Measurements from ENCODE around the gene ZNF180. TPM values are rescaled to one million over a fixed set of nuclear protein-coding genes. Genes with fewer than 3 reads are reported as not detected.

ZNF180 gene
- total RNA-seq, 4 donors from 2014 or later: 6.4 to 59.7 (median 8.4) TPM

DNA sequence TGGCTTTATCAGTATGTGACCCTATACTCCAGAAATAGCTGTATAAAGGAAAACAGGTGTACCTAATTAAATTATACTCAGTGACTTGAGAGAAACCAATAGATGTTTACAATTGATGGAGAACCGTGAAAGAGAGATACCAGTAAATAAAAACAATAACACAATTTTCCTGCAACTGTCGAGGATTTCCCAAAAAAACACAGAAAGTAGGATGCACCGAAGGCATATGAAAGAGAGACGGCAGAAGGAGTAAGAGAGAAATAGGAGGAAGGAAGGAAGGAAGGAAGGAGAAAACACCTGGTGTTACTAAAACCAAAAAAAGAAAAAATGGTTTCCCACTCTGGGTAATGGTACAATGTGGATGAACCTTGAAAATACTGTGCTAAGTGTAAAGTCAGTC lies 45.2 kb downstream of the ZNF180 start:
- Histone ChIP-seq H3K27me3 (no peaks in the 10 kb centered on the region), H3K27ac (no peak overlapping the region), H3K4me1 (no peaks in the 10 kb centered on the region), H3K9me3 (peaks cover 18 to 31% of the 10 kb centered on the region in 2 donors), H3K36me3 (no peaks in the 10 kb centered on the region), H3K4me3 (no peak overlapping the region)
- intact Hi-C loops (cut with DNase I; ENCODE audit: low total_unique reads): no loop called here
- DNase-seq: no peak
- TF ChIP-seq POLR2AphosphoS5 (IDR thresholded peaks at IDR 0.05): no peak
- no peak for TF ChIP-seq EP300 (IDR thresholded peaks at IDR 0.05; ENCODE audit: low read depth)
- TF ChIP-seq, protein P1, sequence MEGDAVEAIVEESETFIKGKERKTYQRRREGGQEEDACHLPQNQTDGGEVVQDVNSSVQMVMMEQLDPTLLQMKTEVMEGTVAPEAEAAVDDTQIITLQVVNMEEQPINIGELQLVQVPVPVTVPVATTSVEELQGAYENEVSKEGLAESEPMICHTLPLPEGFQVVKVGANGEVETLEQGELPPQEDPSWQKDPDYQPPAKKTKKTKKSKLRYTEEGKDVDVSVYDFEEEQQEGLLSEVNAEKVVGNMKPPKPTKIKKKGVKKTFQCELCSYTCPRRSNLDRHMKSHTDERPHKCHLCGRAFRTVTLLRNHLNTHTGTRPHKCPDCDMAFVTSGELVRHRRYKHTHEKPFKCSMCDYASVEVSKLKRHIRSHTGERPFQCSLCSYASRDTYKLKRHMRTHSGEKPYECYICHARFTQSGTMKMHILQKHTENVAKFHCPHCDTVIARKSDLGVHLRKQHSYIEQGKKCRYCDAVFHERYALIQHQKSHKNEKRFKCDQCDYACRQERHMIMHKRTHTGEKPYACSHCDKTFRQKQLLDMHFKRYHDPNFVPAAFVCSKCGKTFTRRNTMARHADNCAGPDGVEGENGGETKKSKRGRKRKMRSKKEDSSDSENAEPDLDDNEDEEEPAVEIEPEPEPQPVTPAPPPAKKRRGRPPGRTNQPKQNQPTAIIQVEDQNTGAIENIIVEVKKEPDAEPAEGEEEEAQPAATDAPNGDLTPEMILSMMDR (IDR thresholded peaks at IDR 0.05): no peak
- TF ChIP-seq POLR2A (IDR thresholded peaks at IDR 0.05): no peak
- in situ Hi-C loops (cut with MboI; ENCODE audit: low pct_ligation_motif_present in 1 of 4, low pct_unique_long_range_greater_than_20kb in 1 of 4, low sequenced_read_pairs in 3 of 4): no loop called here
- 63 to 80% methylated on average over 1 to 4 of the region's 4 CpGs for WGBS, 2 donors (ENCODE audit: low coverage in 1 of 2)

DNA sequence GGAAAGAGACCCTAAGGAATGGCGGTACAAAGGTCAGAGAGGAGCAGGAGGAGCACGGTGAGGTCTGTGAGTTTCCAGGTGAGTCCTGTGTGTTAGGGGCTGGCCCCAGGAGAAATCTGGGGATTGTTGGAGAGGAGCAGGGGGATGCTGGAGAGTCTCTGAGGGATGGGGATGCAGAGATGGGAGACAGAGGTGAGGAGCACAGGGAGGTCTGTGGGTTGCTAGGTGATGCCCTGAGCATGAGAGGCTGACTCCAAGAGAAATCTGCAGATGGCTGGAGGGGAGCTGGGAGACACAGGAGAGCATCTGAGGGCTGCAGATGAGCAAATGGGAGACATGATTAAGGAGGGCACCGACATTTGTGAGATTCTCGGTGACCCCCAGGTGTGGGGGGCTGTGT lies 48.0 kb downstream of the ZNF180 start:
- in situ Hi-C loops (cut with MboI; ENCODE audit: low pct_ligation_motif_present in 1 of 4, low pct_unique_long_range_greater_than_20kb in 1 of 4, low sequenced_read_pairs in 3 of 4): no loop called here
- H3K9me3 ChIP-seq: peaks cover 27 to 33% of the 10 kb centered on the region in 2 donors
- peaks cover 0 to 6% (median 2%) of the 10 kb centered on the region in 4 donors for H3K4me1 ChIP-seq
- 91 to 100% methylated on average over 2 to 4 of the region's 4 CpGs for WGBS, 2 donors (ENCODE audit: low coverage in 1 of 2)
- intact Hi-C loops (cut with DNase I; ENCODE audit: low total_unique reads): no loop called here
- no peaks in the 10 kb centered on the region for H3K27me3 ChIP-seq
- no peak for DNase-seq
- H3K27ac ChIP-seq: no peak overlapping the region
- H3K36me3 ChIP-seq: no peaks in the 10 kb centered on the region
- TF ChIP-seq POLR2A (IDR thresholded peaks at IDR 0.05) (no peak), POLR2AphosphoS5 (IDR thresholded peaks at IDR 0.05) (no peak), EP300 (IDR thresholded peaks at IDR 0.05; ENCODE audit: low read depth) (no peak)
- TF ChIP-seq, protein P1 (IDR thresholded peaks at IDR 0.05): no peak
- H3K4me3 ChIP-seq: no peak overlapping the region

DNA sequence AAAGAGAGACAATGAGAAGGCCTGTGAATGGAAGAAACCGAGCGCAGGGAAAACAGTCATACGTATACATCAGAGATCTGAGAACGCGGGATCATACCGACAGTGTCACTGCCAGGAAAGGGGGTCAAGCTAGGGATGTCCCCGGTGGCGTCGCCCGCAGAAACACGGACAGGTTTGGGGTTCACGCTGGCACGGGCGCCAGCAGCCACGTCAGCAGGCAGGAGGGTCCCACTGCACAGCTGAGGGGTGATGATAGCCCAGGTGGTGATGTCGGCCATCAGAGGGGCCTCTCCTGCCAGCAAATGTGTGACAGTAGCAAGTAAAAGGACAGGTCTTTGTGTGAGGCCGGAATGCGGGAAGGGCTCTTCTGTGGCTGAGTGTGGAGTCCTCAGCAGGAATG lies 48.6 kb downstream of the ZNF180 start:
- no peak overlapping the region for H3K4me3 ChIP-seq
- no peaks in the 10 kb centered on the region for H3K27me3 ChIP-seq
- in situ Hi-C loops (cut with MboI; ENCODE audit: low pct_ligation_motif_present in 1 of 4, low pct_unique_long_range_greater_than_20kb in 1 of 4, low sequenced_read_pairs in 3 of 4) (no loop called here), intact Hi-C loops (cut with DNase I; ENCODE audit: low total_unique reads) (no loop called here)
- TF ChIP-seq POLR2AphosphoS5 (IDR thresholded peaks at IDR 0.05) (no peak), EP300 (IDR thresholded peaks at IDR 0.05; ENCODE audit: low read depth) (no peak), POLR2A (IDR thresholded peaks at IDR 0.05) (no peak)
- TF ChIP-seq, protein P1 (IDR thresholded peaks at IDR 0.05): no peak
- 89 to 100% methylated on average over 2 to 18 of the region's 18 CpGs for WGBS, 2 donors (ENCODE audit: low coverage in 1 of 2)
- H3K4me1 ChIP-seq: peaks cover 0 to 6% (median 2%) of the 10 kb centered on the region in 4 donors
- H3K27ac ChIP-seq: no peak overlapping the region
- no peak for DNase-seq
- no peaks in the 10 kb centered on the region for H3K36me3 ChIP-seq
- peaks cover 27 to 34% of the 10 kb centered on the region in 2 donors for H3K9me3 ChIP-seq

DNA sequence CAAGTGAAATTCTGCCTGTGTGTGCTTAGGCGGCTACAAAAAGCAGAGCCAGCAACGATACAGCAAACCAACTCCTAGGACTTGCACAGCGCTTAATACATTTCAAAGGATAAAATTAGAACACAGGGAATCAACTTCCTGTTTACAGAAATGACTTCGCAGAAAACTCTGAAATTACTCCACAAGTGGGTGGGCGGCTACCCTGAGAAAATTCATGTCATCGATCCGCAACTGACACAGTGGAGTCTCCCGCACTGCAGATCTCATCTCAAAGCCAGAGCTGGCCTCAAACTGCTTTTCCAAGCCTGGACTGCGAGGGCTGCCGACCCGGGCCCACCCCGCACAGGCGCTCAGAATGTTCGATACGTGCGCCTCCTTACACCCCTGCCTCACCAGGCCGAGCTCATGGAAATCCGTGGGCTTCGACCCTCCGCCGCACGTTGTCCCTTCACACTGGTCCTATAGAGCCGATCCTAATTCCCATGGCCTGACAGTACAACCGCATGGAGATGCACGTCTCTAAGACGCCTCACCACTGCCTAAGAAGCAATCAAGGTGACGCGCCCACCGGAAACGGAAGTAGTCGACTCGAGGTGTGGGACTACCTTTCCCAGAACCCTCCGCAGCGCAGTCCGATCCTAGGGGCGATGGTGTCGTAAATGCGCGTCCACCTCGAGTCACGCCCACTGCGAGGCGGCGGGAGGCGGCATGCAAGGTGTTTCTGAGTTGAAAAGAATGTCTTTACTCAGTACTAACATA lies 52.2 kb downstream of the ZNF180 start, which contains the start of gene ZNF229:
Gene ZNF229 (minus strand): TSS at position 557 of the 759 bp plus-strand sequence. CDS start 5,625 bp downstream, outside the sequence.
- in situ Hi-C loops (cut with MboI; ENCODE audit: low pct_ligation_motif_present in 1 of 4, low pct_unique_long_range_greater_than_20kb in 1 of 4, low sequenced_read_pairs in 3 of 4) (no loop called here), intact Hi-C loops (cut with DNase I; ENCODE audit: low total_unique reads) (no loop called here)
- TF ChIP-seq POLR2A (IDR thresholded peaks at IDR 0.05) (no peak), POLR2AphosphoS5 (IDR thresholded peaks at IDR 0.05) (peak in 1 of 3 donors; percentile 15)
- Histone ChIP-seq H3K27ac (peak within 1 kb of the TSS in 1 of 4 donors; percentile 30), H3K36me3 (no peaks in the 10 kb centered on the region), H3K4me3 (peak within 1 kb of the TSS; percentile 18 to 54 (median 39)), H3K27me3 (no peaks in the 10 kb centered on the region), H3K9me3 (peaks cover 31 to 34% of the 10 kb centered on the region in 2 donors), H3K4me1 (peaks cover 0 to 6% (median 2%) of the 10 kb centered on the region in 4 donors)
- DNase-seq: peak; percentile 72
- 19% methylated on average over 45 of the region's 45 CpGs; no CpG with 5 or more reads in 1 of the 2 donors for WGBS, 2 donors (ENCODE audit: low coverage in 1 of 2)

Measured in transverse colon (tissue), 4 donors.